HG03378 (cell line): ENCODE data around the gene POLD3.
"Not testable (repeated sequence)": the region's sequence is repeated elsewhere in the genome, so short reads cannot be mapped to it uniquely, and the experiment has no call there.

Source experiments
- ATAC-seq: cut with Tn5 transposase; IDR thresholded peaks from one replicate; pipeline ENCODE4 v1.9.1; 2021; ENCODE audit warnings: mild to moderate bottlenecking, moderate library complexity; ENCODE audit not compliant: unreplicated experiment

POLD3 gene

GRCh38 chr11:74579577-74580270 lies 12.7 kb upstream of the POLD3 start:
- no peak for ATAC-seq

- no peak for ATAC-seq
These were observed 10.3 kb upstream of the POLD3 start for GRCh38 chr11:74581954-74582547.

GRCh38 chr11:74583024-74583624 lies 9.3 kb upstream of the POLD3 start:
- no peak for ATAC-seq

GRCh38 chr11:74590492-74590891 lies 1.9 kb upstream of the POLD3 start:
- not testable (repeated sequence) for ATAC-seq

- peak; percentile 18 for ATAC-seq
These were observed 330 bp upstream of the POLD3 start for GRCh38 chr11:74592063-74592440.

GRCh38 chr11:74593463-74593862 lies 1.1 kb downstream of the POLD3 start:
- ATAC-seq: no peak

GRCh38 chr11:74602637-74603556 lies 10.5 kb downstream of the POLD3 start:
- ATAC-seq: no peak

GRCh38 chr11:74603845-74604244 lies 11.5 kb downstream of the POLD3 start:
- no peak for ATAC-seq

GRCh38 chr11:74604311-74604710 lies 11.9 kb downstream of the POLD3 start:
- no peak for ATAC-seq

- ATAC-seq: no peak
These were observed 13.0 kb downstream of the POLD3 start for GRCh38 chr11:74605403-74605802.

- no peak for ATAC-seq
These were observed 16.0 kb downstream of the POLD3 start for GRCh38 chr11:74608431-74608830.

- ATAC-seq: no peak
These were observed 19.0 kb downstream of the POLD3 start for GRCh38 chr11:74611369-74611861.

- ATAC-seq: no peak
These were observed 20.5 kb downstream of the POLD3 start for GRCh38 chr11:74612877-74613276.

- no peak for ATAC-seq
These were observed 22.9 kb downstream of the POLD3 start for GRCh38 chr11:74615311-74615710.

GRCh38 chr11:74615988-74616387 lies 23.6 kb downstream of the POLD3 start:
- no peak for ATAC-seq

GRCh38 chr11:74620531-74620930 lies 28.1 kb downstream of the POLD3 start:
- ATAC-seq: no peak

GRCh38 chr11:74626130-74626529 lies 33.7 kb downstream of the POLD3 start:
- no peak for ATAC-seq

GRCh38 chr11:74626604-74627003 lies 34.2 kb downstream of the POLD3 start:
- no peak for ATAC-seq

GRCh38 chr11:74627381-74627780 lies 35.0 kb downstream of the POLD3 start:
- no peak for ATAC-seq

GRCh38 chr11:74630043-74630442 lies 37.7 kb downstream of the POLD3 start:
- no peak for ATAC-seq
